Breast epithelium (tissue), 4 donors: ENCODE results near the gene LDLRAD1. TPM values are rescaled to one million over a fixed set of nuclear protein-coding genes. Genes with fewer than 3 reads are reported as not detected.

ENCODE experiments used
- DNase-seq, 2 donors: peaks; one replicate each; pipeline ENCODE4 v3.0.0-alpha.2; 2019; ENCODE audit warnings: low spot score in 2 of 2
- H3K27ac ChIP-seq, 2 donors: fragments of 200-600 bp; sonication (generic) in 1 of 2; one replicate each; pipeline ENCODE4 v1.5.1; 2016 to 2019; ENCODE audit warnings: mild to moderate bottlenecking in 1 of 2
- H3K27me3 ChIP-seq, 2 donors: fragments of 200-600 bp; sonication (generic) in 1 of 2; one replicate each; pipeline versions ENCODE4 v1.5.1 to v1.6.0; 2017 to 2019; ENCODE audit warnings: control low read depth in 1 of 2, mild to moderate bottlenecking in 1 of 2
- H3K36me3 ChIP-seq: fragments of 200-600 bp; one replicate; pipeline ENCODE4 v1.5.1; 2019
- H3K4me1 ChIP-seq, 2 donors: fragments of 200-600 bp; sonication (generic); one replicate each; pipeline ENCODE4 v1.5.1; 2016 to 2019; ENCODE audit warnings: control low read depth in 1 of 2
- H3K4me3 ChIP-seq, 3 donors: fragments of 200-600 bp; sonication (generic); 1 replicate in 2 of 3; 2 replicates in 1 of 3; pipeline ENCODE4 v1.5.1; 2016 to 2019; ENCODE audit warnings: mild to moderate bottlenecking in 3 of 3, moderate library complexity in 2 of 3
- H3K9me3 ChIP-seq, 2 donors: fragments of 200-600 bp; sonication (generic) in 1 of 2; one replicate each; pipeline ENCODE4 v1.5.1; 2016 to 2019; ENCODE audit warnings: control low read depth in 1 of 2
- CTCF ChIP-seq, 3 donors: fragments of 450-650 bp; IDR thresholded peaks; one replicate each; pipeline ENCODE4 v1.5.1; 2016 to 2017; ENCODE audit warnings: antibody characterized with exemption in 3 of 3, mild to moderate bottlenecking in 3 of 3, moderate library complexity in 3 of 3
- POLR2A ChIP-seq: fragments of 450-650 bp; IDR thresholded peaks from one replicate; pipeline ENCODE4 v1.6.1; 2016; ENCODE audit warnings: antibody characterized with exemption, mild to moderate bottlenecking, moderate library complexity
- POLR2AphosphoS5 ChIP-seq, 3 donors: sonication (generic); formaldehyde crosslinking; IDR thresholded peaks; one replicate each; pipeline ENCODE4 v1.6.1; 2017; ENCODE audit warnings: antibody characterized with exemption in 3 of 3
- intact Hi-C: fragments of 100-400 bp; cut with DNase I; formaldehyde crosslinking; loops from one replicate; pipeline ENCODE4 v1.15.1; 2023; ENCODE audit warnings: low total_unique reads
- total RNA-seq, 3 donors: library from RNA; depleted of rRNA; stranded (reverse); fragments of >200 nt; gene quantifications; one replicate each; pipeline ENCODE4 v1.1.0, GENCODE V29; 2016

LDLRAD1 gene
- not detected for total RNA-seq

GRCh38 chr1:54017979-54018378, at the start of gene LDLRAD1:
LDLRAD1 (minus strand) TSS chr1:54018186; CDS start chr1:54018112, 74 bp downstream.
- Histone ChIP-seq H3K4me1 (no peaks in the 10 kb centered on the region), H3K27me3 (no peaks in the 10 kb centered on the region), H3K27ac (no peak within 1 kb of the TSS), H3K4me3 (no peak within 1 kb of the TSS), H3K36me3 (no peaks in the 10 kb centered on the region), H3K9me3 (no peaks in the 10 kb centered on the region)
- TF ChIP-seq CTCF (IDR thresholded peaks at IDR 0.05) (no peak), POLR2AphosphoS5 (IDR thresholded peaks at IDR 0.05) (no peak), POLR2A (no peak)
- intact Hi-C loops = no loop called here
- DNase-seq = no peak

GRCh38 chr1:54064299-54064698, 46.3 kb upstream of the LDLRAD1 start:
- DNase-seq = no peak
- Histone ChIP-seq H3K27me3 (no peaks in the 10 kb centered on the region), H3K9me3 (no peaks in the 10 kb centered on the region), H3K36me3 (no peaks in the 10 kb centered on the region), H3K4me1 (no peaks in the 10 kb centered on the region), H3K27ac (no peak overlapping the region), H3K4me3 (no peak overlapping the region)
- TF ChIP-seq POLR2A = no peak
- TF ChIP-seq CTCF (IDR thresholded peaks at IDR 0.05) = no peak
- no peak for TF ChIP-seq POLR2AphosphoS5 (IDR thresholded peaks at IDR 0.05)
- intact Hi-C loops = no loop called here

- Histone ChIP-seq H3K36me3 (no peaks in the 10 kb centered on the region), H3K27ac (no peak overlapping the region), H3K4me3 (peak overlapping the region in 2 of 3 donors; percentile 82 to 99), H3K9me3 (no peaks in the 10 kb centered on the region), H3K4me1 (peaks cover 2 to 24% of the 10 kb centered on the region in 2 donors), H3K27me3 (no peaks in the 10 kb centered on the region)
- intact Hi-C loops = no loop called here
- DNase-seq = no peak
- TF ChIP-seq POLR2A (no peak), CTCF (IDR thresholded peaks at IDR 0.05) (no peak), POLR2AphosphoS5 (IDR thresholded peaks at IDR 0.05) (no peak)
These were observed 36.4 kb upstream of the LDLRAD1 start for GRCh38 chr1:54054438-54054749.

- H3K4me3 ChIP-seq = peak overlapping the region; percentile 82 to 99 (median 83)
- peaks cover 2 to 29% of the 10 kb centered on the region in 2 donors for H3K4me1 ChIP-seq
- no peaks in the 10 kb centered on the region for H3K9me3 ChIP-seq
- H3K27ac ChIP-seq = peak overlapping the region; percentile 97 to 99
- no peaks in the 10 kb centered on the region for H3K36me3 ChIP-seq
- intact Hi-C loops = no loop called here
- TF ChIP-seq POLR2AphosphoS5 (IDR thresholded peaks at IDR 0.05) (no peak), CTCF (IDR thresholded peaks at IDR 0.05) (no peak), POLR2A (no peak)
- DNase-seq = no peak
- H3K27me3 ChIP-seq = no peaks in the 10 kb centered on the region
These were observed 35.9 kb upstream of the LDLRAD1 start for GRCh38 chr1:54053745-54054437.

- DNase-seq = peak; percentile 97 to 98
- peak within 1 kb of the TSS; percentile 97 to 99 for H3K27ac ChIP-seq
- peaks cover 2 to 34% of the 10 kb centered on the region in 2 donors for H3K4me1 ChIP-seq
- no peaks in the 10 kb centered on the region for H3K36me3 ChIP-seq
- no peaks in the 10 kb centered on the region for H3K27me3 ChIP-seq
- TF ChIP-seq POLR2AphosphoS5 (IDR thresholded peaks at IDR 0.05) = peak; percentile 79 to 92 (median 89)
- peak; percentile 55 for TF ChIP-seq POLR2A
- peak in 2 of 3 donors; percentile 4 to 24 for TF ChIP-seq CTCF (IDR thresholded peaks at IDR 0.05)
- intact Hi-C loops = no loop called here
- H3K4me3 ChIP-seq = peak within 1 kb of the TSS; percentile 82 to 99 (median 83)
- no peaks in the 10 kb centered on the region for H3K9me3 ChIP-seq
These were observed 35.2 kb upstream of the LDLRAD1 start, which contains the start of the genes TCEANC2 and TMEM59 for GRCh38 chr1:54052934-54053744. TCEANC2 (plus strand) TSS chr1:54053608; CDS start chr1:54054423, 815 bp downstream. TMEM59 (minus strand) TSS chr1:54053204; CDS start chr1:54053188, 16 bp downstream.
